SJSA1 (cell line): Measurements from ENCODE around the gene ZBED5. TPM values are rescaled to one million over a fixed set of nuclear protein-coding genes. Genes with fewer than 3 reads are reported as not detected.
A peak's percentile ranks its signal among the peaks of the same experiment; 100 is the strongest.
"Not testable (repeated sequence)": the region's sequence is repeated elsewhere in the genome, so short reads cannot be mapped to it uniquely, and the experiment has no call there.

Experiments
- DNase-seq, 2 experiments: peaks; one replicate each; pipeline ENCODE4 v3.0.0-alpha.2; 2015 to 2020; ENCODE audit warnings: low spot score in 2 of 2, low read depth in 1 of 2
- H3K27ac ChIP-seq: fragments of 250-450 bp; sonication (Bioruptor Pico); 2 replicates; pipeline ENCODE4 v1.5.1; 2020; ENCODE audit warnings: mild to moderate bottlenecking, moderate library complexity
- H3K27me3 ChIP-seq: fragments of 250-450 bp; sonication (Bioruptor Pico); replicated peaks from 2 replicates; pipeline ENCODE4 v1.5.1; 2020; ENCODE audit warnings: mild to moderate bottlenecking, moderate library complexity
- H3K36me3 ChIP-seq: fragments of 250-450 bp; sonication (Bioruptor Pico); 2 replicates; pipeline ENCODE4 v1.5.1; 2020; ENCODE audit warnings: mild to moderate bottlenecking
- H3K4me1 ChIP-seq: fragments of 250-450 bp; sonication (Bioruptor Pico); replicated peaks from 2 replicates; pipeline ENCODE4 v1.6.1; 2021; ENCODE audit warnings: mild to moderate bottlenecking
- H3K4me3 ChIP-seq: fragments of 250-450 bp; sonication (Bioruptor Pico); 2 replicates; pipeline ENCODE4 v1.5.1; 2020; ENCODE audit warnings: mild to moderate bottlenecking
- H3K9me3 ChIP-seq: fragments of 250-450 bp; sonication (Bioruptor Pico); replicated peaks from 2 replicates; pipeline ENCODE4 v1.5.1; 2020; ENCODE audit warnings: mild to moderate bottlenecking
- total RNA-seq: library from RNA; depleted of rRNA; stranded (reverse); fragments of >200 nt; shearing (Covaris generic); gene quantifications from 2 replicates; pipeline ENCODE4 v1.2.3, GENCODE V29; 2014

The ZBED5 gene
- total RNA-seq, 1 experiment from 2014 or later: 29.5 TPM

DNA sequence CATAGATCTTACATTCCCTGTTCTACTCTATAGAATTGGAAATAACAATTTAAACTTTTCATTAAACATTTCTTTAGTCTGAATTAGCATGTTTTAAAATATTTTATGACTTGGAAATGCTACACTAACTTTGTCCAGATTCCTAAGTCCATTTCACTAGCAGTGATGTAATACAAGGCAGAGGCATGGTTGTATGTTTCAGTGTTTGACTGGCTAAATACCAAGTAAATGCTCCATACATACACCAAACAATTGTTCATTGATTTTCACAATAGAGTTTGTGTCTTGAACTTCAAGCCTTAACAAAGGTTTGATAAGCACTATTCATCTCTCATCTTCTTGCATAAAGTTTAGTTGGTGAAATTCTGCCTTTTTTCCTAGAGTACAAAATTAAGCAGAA, 13.5 kb downstream of the ZBED5 start:
- H3K4me3 ChIP-seq: no peak overlapping the region
- no peaks in the 10 kb centered on the region for H3K9me3 ChIP-seq
- H3K27ac ChIP-seq: no peak overlapping the region
- no peak for DNase-seq
- H3K36me3 ChIP-seq: no peaks in the 10 kb centered on the region
- H3K4me1 ChIP-seq: no peaks in the 10 kb centered on the region
- no peaks in the 10 kb centered on the region; the same call in 1 of the 2 replicates for H3K27me3 ChIP-seq

DNA sequence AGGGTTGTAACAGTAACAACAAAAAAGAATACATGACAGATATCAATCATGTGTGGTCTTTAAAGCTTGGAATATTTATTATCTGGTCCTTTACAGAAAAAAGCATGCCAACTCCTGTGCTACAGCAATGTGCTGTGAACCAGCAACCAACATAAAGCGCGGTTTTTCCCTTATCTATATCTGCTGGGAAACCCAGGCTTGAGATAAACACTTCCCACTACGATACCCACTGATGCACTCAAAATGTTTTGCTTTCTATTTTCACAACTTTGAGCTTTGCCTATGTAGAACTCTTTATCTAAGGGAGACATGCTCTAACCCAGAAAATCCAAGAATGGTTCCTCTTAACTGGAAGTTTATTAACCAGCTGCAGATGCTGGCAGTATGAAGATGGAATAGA, 19.0 kb downstream of the ZBED5 start:
- H3K27me3 ChIP-seq: no peaks in the 10 kb centered on the region; the same call in 1 of the 2 replicates
- DNase-seq: no peak
- H3K4me1 ChIP-seq: no peaks in the 10 kb centered on the region

GRCh38 chr11:10838083-10838482, 19.8 kb downstream of the ZBED5 start:
- Histone ChIP-seq H3K4me3 (no peak overlapping the region), H3K4me1 (no peaks in the 10 kb centered on the region), H3K27ac (no peak overlapping the region), H3K9me3 (no peaks in the 10 kb centered on the region), H3K27me3 (no peaks in the 10 kb centered on the region; the same call in 1 of the 2 replicates), H3K36me3 (no peaks in the 10 kb centered on the region)
- no peak for DNase-seq

More for the DNA sequence above, 19.0 kb downstream of the ZBED5 start:
- Histone ChIP-seq H3K36me3 (no peaks in the 10 kb centered on the region), H3K4me3 (no peak overlapping the region), H3K27ac (no peak overlapping the region), H3K9me3 (no peaks in the 10 kb centered on the region)

GRCh38 chr11:10836884-10837283, 21.0 kb downstream of the ZBED5 start:
- not testable (repeated sequence) for H3K27me3 ChIP-seq, H3K36me3 ChIP-seq, DNase-seq, H3K4me3 ChIP-seq, H3K27ac ChIP-seq, H3K4me1 ChIP-seq, H3K9me3 ChIP-seq

- no peaks in the 10 kb centered on the region for H3K4me1 ChIP-seq
- no peak overlapping the region for H3K4me3 ChIP-seq
- no peaks in the 10 kb centered on the region for H3K27me3 ChIP-seq
- H3K27ac ChIP-seq: no peak overlapping the region
- H3K36me3 ChIP-seq: no peaks in the 10 kb centered on the region
- DNase-seq: no peak
- no peaks in the 10 kb centered on the region for H3K9me3 ChIP-seq
Measured at GRCh38 chr11:10829139-10829538, 28.7 kb downstream of the ZBED5 start.

DNA sequence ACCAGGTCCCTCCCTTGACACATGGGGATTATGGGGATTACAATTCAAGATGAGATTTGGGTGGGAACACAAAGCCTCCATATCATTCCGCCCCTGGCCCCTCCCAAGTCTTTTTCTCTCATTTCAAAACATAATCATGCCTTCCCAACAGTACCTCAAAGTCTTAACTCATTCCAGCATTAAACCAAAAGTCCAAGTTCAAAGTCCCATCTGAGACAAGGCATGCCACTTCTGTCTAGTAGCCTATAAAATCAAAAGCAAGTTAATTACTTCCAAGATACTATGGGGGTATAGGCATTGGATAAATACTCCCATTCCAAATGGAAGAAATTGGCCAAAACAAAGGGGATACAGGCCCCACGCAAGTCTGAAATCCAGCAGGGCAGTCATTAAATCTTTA, 29.5 kb downstream of the ZBED5 start:
- H3K27ac ChIP-seq: no peak overlapping the region
- no peaks in the 10 kb centered on the region for H3K4me1 ChIP-seq
- no peak overlapping the region for H3K4me3 ChIP-seq
- H3K27me3 ChIP-seq: no peaks in the 10 kb centered on the region
- DNase-seq: no peak
- H3K9me3 ChIP-seq: no peaks in the 10 kb centered on the region
- no peaks in the 10 kb centered on the region for H3K36me3 ChIP-seq

- no peaks in the 10 kb centered on the region for H3K9me3 ChIP-seq
- H3K27ac ChIP-seq: no peak overlapping the region
- H3K36me3 ChIP-seq: no peaks in the 10 kb centered on the region
- no peaks in the 10 kb centered on the region for H3K4me1 ChIP-seq
- DNase-seq: no peak
- H3K27me3 ChIP-seq: no peaks in the 10 kb centered on the region
- no peak overlapping the region for H3K4me3 ChIP-seq
Measured at GRCh38 chr11:10824888-10825287, 33.0 kb downstream of the ZBED5 start.

DNA sequence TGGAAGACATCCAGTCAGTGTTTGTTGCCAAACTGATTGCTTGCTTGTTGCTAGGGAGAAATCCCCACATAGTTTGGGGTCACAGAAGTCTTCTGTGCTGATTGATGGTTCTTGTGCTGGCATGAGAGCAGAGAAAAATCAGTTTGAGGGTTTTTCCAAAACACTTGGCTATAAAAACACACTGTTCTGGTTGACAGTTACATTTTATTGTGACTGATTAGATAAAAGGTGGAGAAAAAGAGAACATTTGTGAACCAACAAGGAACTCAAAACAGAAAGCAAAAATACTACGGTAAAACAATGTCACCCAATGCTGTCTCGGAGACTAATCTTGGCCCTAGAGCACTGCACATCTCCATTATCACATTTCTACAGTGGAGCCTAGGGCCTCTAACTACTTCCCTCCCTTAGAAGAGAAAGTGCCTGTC, 34.7 kb downstream of the ZBED5 start:
- H3K27me3 ChIP-seq: no peaks in the 10 kb centered on the region
- H3K27ac ChIP-seq: no peak overlapping the region
- H3K4me3 ChIP-seq: no peak overlapping the region
- H3K36me3 ChIP-seq: no peaks in the 10 kb centered on the region
- H3K4me1 ChIP-seq: no peaks in the 10 kb centered on the region; the same call in 1 of the 2 replicates
- H3K9me3 ChIP-seq: no peaks in the 10 kb centered on the region
- no peak for DNase-seq

DNA sequence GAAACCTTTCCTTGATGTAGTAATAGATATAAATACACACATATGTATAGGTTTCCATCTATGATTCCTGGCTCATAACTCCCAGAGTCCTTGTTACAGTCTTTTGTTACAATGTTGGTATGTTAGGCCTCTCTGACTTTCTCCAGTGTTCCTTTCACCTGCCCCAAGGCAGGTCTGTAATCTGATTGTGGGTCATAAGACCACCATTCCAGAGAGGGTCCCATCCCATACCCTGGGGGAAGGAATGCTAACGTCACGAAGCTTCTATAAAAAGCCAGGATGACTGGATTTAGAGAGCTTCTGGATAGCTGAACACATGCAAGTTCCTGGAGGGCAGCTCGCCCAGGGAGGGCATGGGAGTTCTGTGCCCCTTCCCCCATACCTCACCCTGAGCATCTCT, 35.4 kb downstream of the ZBED5 start:
- DNase-seq, H3K4me1 ChIP-seq, H3K9me3 ChIP-seq, H3K4me3 ChIP-seq, H3K27me3 ChIP-seq, H3K36me3 ChIP-seq, H3K27ac ChIP-seq: not testable (repeated sequence)

- Histone ChIP-seq H3K4me3 (no peak overlapping the region), H3K27ac (no peak overlapping the region), H3K9me3 (no peaks in the 10 kb centered on the region), H3K27me3 (no peaks in the 10 kb centered on the region), H3K36me3 (no peaks in the 10 kb centered on the region), H3K4me1 (no peaks in the 10 kb centered on the region; the same call in 1 of the 2 replicates)
- peak in 1 of 2 experiments; percentile 31 for DNase-seq
Measured at GRCh38 chr11:10818594-10818993, 39.3 kb downstream of the ZBED5 start.

- no peak overlapping the region for H3K27ac ChIP-seq
- H3K4me1 ChIP-seq: peaks cover 5% of the 10 kb centered on the region
- no peaks in the 10 kb centered on the region for H3K9me3 ChIP-seq
- no peak for DNase-seq
- H3K27me3 ChIP-seq: no peaks in the 10 kb centered on the region
- H3K36me3 ChIP-seq: no peaks in the 10 kb centered on the region
- no peak overlapping the region for H3K4me3 ChIP-seq
Measured at GRCh38 chr11:10813945-10814344, 43.9 kb downstream of the ZBED5 start.

DNA sequence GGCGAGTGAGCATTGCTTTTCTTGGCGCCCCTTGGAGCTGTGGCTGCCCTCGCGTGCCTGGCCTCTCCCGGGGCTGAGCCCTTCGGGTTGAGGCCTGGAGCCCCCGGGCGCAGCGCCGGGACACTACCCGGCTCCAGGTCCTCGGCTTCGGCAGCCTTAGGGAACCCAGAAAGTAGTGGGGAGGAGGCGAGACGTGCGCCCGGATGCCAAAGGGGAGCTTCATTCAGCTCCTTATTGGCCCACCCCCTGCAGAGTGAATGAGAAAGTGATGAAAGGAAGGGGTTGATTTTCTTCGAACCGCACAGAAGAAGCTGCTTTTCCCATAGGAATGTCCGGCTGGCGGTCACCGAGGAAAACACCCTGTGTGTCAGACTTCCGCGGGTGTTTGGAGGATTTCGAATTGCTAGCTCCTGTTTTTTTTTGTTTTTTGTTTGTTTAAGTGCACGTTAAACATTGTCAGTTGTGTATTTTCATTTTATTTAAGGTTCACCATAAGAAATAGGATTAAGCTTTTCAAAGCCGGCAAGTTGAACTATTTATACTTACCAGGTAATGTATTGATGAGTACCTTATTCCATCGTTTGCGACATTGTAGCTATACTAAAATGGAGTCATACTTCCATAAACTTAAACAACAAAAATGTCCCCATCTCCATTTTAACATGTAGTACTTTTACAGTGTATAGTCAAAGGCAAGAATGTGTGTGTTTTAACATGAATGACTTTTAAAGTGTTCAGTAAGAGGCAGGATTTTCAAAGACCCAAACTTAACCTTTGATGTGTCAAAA, 48.3 kb downstream of the ZBED5 start:
- Histone ChIP-seq H3K9me3 (no peaks in the 10 kb centered on the region; the same call in 1 of the 2 replicates), H3K27ac (peak overlapping the region; percentile 92), H3K27me3 (no peaks in the 10 kb centered on the region), H3K36me3 (peaks cover 41% of the 10 kb centered on the region), H3K4me1 (peaks cover 17% of the 10 kb centered on the region), H3K4me3 (peak overlapping the region; percentile 96)
- DNase-seq: peak in 1 of 2 experiments; percentile 74

DNA sequence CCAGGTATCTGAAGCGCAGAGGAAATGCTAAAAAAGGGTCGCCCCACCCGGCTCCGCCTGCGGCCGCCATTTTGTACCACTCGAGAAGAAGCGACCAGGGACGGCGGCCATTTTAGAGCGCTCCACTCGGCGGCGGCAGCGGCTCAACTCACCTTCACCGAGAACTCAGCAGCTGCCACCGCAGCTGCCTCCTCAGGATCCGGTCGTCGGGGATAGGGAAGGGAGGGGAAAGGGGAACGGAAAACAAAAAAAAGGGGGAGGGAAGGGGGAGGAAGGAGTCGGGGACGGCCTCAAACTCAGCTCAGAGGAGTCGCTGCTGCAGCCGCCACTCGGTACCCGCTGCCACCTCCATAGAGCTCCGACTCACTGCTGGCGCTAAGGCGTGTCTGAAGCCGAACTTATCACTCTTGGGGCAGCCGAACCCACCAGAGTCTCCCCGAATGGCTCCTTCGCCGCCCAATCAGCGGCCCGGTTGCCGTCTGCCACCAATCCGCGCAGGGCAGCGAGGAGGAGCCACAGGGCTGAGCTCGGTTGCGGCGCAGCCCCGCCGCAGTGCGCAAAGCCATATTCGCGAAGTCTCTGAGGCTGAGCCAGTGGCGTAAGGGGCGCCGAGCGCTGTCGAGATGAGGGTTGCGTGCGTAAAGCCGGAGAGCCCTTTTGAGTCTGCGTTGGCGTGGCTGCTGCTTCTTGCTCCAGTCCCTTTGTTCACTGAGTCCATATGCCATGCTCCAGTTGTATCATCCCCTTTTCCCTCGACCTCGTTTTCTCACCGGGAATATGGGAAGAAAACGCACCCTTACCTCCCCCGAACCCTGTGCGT, 49.1 kb downstream of the ZBED5 start, which contains the start of gene EIF4G2:
Gene EIF4G2 (minus strand): TSS at position 374 of the 820 bp plus-strand sequence.
- DNase-seq: peak; percentile 97 to 98
- peaks cover 49% of the 10 kb centered on the region for H3K36me3 ChIP-seq
- peak within 1 kb of the TSS; percentile 96 for H3K4me3 ChIP-seq
- no peaks in the 10 kb centered on the region for H3K27me3 ChIP-seq
- H3K9me3 ChIP-seq: no peaks in the 10 kb centered on the region; the same call in 1 of the 2 replicates
- H3K4me1 ChIP-seq: peaks cover 17% of the 10 kb centered on the region
- H3K27ac ChIP-seq: peak within 1 kb of the TSS; percentile 96

DNA sequence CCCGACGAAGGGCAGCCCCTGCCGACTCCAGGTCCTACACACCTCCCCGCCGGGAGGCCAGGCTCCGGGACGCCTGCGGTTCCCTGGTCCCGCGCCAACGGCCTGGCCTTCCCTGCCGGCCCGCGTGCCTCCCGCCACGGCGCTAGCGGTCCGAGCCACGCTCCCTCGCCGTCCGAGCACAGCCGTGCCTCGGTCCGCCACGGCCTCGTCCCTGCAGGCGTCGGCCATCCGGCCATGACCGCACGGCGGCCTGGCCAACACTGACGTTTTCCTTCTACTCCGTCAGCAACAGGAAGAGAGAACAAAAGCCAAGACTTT, 49.7 kb downstream of the ZBED5 start:
- H3K4me3 ChIP-seq: peak overlapping the region; percentile 96
- H3K27me3 ChIP-seq: no peaks in the 10 kb centered on the region
- DNase-seq: no peak
- H3K4me1 ChIP-seq: peaks cover 17% of the 10 kb centered on the region
- H3K36me3 ChIP-seq: peaks cover 55% of the 10 kb centered on the region
- no peaks in the 10 kb centered on the region; the same call in 1 of the 2 replicates for H3K9me3 ChIP-seq
- peak overlapping the region; percentile 96 for H3K27ac ChIP-seq
